ENCODE measurements around the gene USP9X.

- no peak for TF ChIP-seq POLR2A (IDR thresholded peaks at IDR 0.05)
- no peak for TF ChIP-seq CTCF (IDR thresholded peaks at IDR 0.05)
- TF ChIP-seq POLR2AphosphoS5 (IDR thresholded peaks at IDR 0.05), result no peak
- TF ChIP-seq EP300 (IDR thresholded peaks at IDR 0.05), result no peak
Measured at GRCh38 chrX:41051288-41051687, 34.0 kb upstream of the USP9X start.

All from suprapubic skin (tissue), 4 donors.